Natural killer cell (primary cell): Measurements from ENCODE around the gene AIDA. TPM values are rescaled to one million over a fixed set of nuclear protein-coding genes. Genes with fewer than 3 reads are reported as not detected.
A peak's percentile ranks its signal among the peaks of the same experiment; 100 is the strongest.

Source experiments
- ATAC-seq, 3 donors: fragments of 150-1000 bp in 2 of 3; fragments of 200-7000 bp in 1 of 3; cut with Tn5 transposase; 1 replicate in 1 of 3; 2 replicates in 2 of 3; pipeline ENCODE4 v1.10.0; 2021; ENCODE audit warnings: mild to moderate bottlenecking in 2 of 3, moderate library complexity in 2 of 3
- DNase-seq, 2 donors: peaks; one replicate each; pipeline versions ENCODE4 v3.0.0 to v3.0.0-alpha.2; 2013 to 2021; ENCODE audit warnings: mixed read lengths in 1 of 2
- H3K27ac ChIP-seq: one replicate; pipeline ENCODE4 v1.5.1; 2013; ENCODE audit warnings: mild to moderate bottlenecking, low read length
- H3K27me3 ChIP-seq: one replicate; pipeline ENCODE4 v1.6.1; 2013; ENCODE audit warnings: low read length; ENCODE audit not compliant: control insufficient read depth, insufficient read depth
- H3K36me3 ChIP-seq: one replicate; pipeline ENCODE4 v1.6.1; 2013; ENCODE audit warnings: low read length; ENCODE audit not compliant: control insufficient read depth, insufficient read depth
- H3K4me1 ChIP-seq: one replicate; pipeline ENCODE4 v1.6.1; 2013; ENCODE audit warnings: low read length; ENCODE audit not compliant: control insufficient read depth, insufficient read depth
- H3K4me3 ChIP-seq: one replicate; pipeline ENCODE4 v1.5.1; 2013; ENCODE audit warnings: low read length
- H3K9me3 ChIP-seq: one replicate; pipeline ENCODE4 v1.6.1; 2013; ENCODE audit warnings: low read length; ENCODE audit not compliant: control insufficient read depth, insufficient read depth
- H3K27ac Mint-ChIP-seq, 2 donors: one replicate each; pipeline ENCODE4 v1.8.0; 2022; ENCODE audit warnings: mild to moderate bottlenecking in 2 of 2, mixed read lengths in 2 of 2, moderate library complexity in 1 of 2
- H3K27me3 Mint-ChIP-seq, 2 donors: one replicate each; pipeline ENCODE4 v1.8.0; 2022; ENCODE audit warnings: low read depth in 2 of 2, mixed read lengths in 2 of 2
- H3K36me3 Mint-ChIP-seq: one replicate; pipeline ENCODE4 v1.8.0; 2022; ENCODE audit warnings: mixed read lengths
- H3K4me1 Mint-ChIP-seq, 2 donors: one replicate each; pipeline ENCODE4 v1.8.0; 2022; ENCODE audit warnings: mixed read lengths in 2 of 2
- H3K4me3 Mint-ChIP-seq: one replicate; pipeline ENCODE4 v1.8.0; 2022; ENCODE audit warnings: mild to moderate bottlenecking, moderate library complexity, mixed read lengths
- H3K9me3 Mint-ChIP-seq, 2 donors: one replicate each; pipeline ENCODE4 v1.8.0; 2022; ENCODE audit warnings: mixed read lengths in 2 of 2
- CTCF ChIP-seq: fragments of 200-600 bp; IDR thresholded peaks from one replicate; pipeline ENCODE4 v1.8.0; 2022; ENCODE audit warnings: antibody characterized with exemption
- WGBS: methylation state at CpG from one replicate; pipeline ENCODE4 v1.1.7; 2013; ENCODE audit warnings: missing lambda C conversion rate; ENCODE audit not compliant: insufficient coverage; 5-methylcytosine and 5-hydroxymethylcytosine counted together
- intact Hi-C: fragments of 100-400 bp; cut with micrococcal nuclease; formaldehyde crosslinking; loops from one replicate; pipeline ENCODE4 v1.14.2; 2022
- total RNA-seq, 4 donors: library from RNA; stranded (reverse); fragments of 120-200 nt in 1 of 4; gene quantifications; one replicate each; pipeline versions ENCODE4 v1.2.3 to v1.2.4, GENCODE V29; 2013 to 2022

AIDA gene
- total RNA-seq, 3 donors from 2014 or later (not counting 1 experiment from before 2014, with no cell fraction given) = 29.7 to 37.2 (median 33.7) TPM

GRCh38 chr1:222697826-222698225 is 14.5 kb downstream of the AIDA start:
- no peak overlapping the region for H3K4me3 Mint-ChIP-seq
- ATAC-seq = no peak
- 100% methylated on average over 1 of the region's 2 CpGs for WGBS
- H3K9me3 Mint-ChIP-seq = no peaks in the 10 kb centered on the region
- intact Hi-C loops = no loop called here
- H3K27me3 ChIP-seq = no peaks in the 10 kb centered on the region
- no peak overlapping the region for H3K27ac ChIP-seq
- no peak for DNase-seq
- H3K4me1 Mint-ChIP-seq = peaks cover 19 to 24% of the 10 kb centered on the region in 2 donors
- peaks cover 41% of the 10 kb centered on the region for H3K36me3 ChIP-seq
- no peak overlapping the region for H3K27ac Mint-ChIP-seq
- H3K36me3 Mint-ChIP-seq = peaks cover 7% of the 10 kb centered on the region
- peaks cover 4% of the 10 kb centered on the region for H3K4me1 ChIP-seq
- H3K27me3 Mint-ChIP-seq = no peaks in the 10 kb centered on the region
- no peaks in the 10 kb centered on the region for H3K9me3 ChIP-seq
- no peak for TF ChIP-seq CTCF
- no peak overlapping the region for H3K4me3 ChIP-seq

DNA sequence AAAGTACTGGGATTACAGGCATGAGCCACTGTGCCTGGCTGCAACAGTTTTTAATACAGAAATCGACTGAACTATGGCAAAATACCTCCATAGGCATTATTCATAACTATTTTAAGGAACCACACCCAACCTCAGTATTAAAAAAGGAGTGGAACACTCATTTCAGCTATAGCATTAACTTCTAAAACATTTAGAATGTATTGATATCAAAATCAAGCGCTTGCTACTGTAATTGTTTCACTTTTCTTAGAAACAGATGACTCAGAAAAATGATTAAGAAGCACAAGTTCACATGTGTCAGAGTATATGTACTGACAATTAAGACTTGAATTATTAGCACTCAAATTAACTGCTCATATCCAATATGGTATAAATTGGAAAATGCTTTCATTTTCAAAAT is 15.1 kb downstream of the AIDA start:
- DNase-seq = no peak
- Histone ChIP-seq H3K27ac (no peak overlapping the region), H3K27me3 (no peaks in the 10 kb centered on the region), H3K36me3 (peaks cover 36% of the 10 kb centered on the region), H3K4me3 (no peak overlapping the region), H3K9me3 (no peaks in the 10 kb centered on the region), H3K4me1 (peaks cover 4% of the 10 kb centered on the region)
- no peak for ATAC-seq
- Mint-ChIP-seq H3K9me3 (no peaks in the 10 kb centered on the region), H3K27ac (no peak overlapping the region), H3K4me3 (no peak overlapping the region), H3K4me1 (peaks cover 24 to 25% of the 10 kb centered on the region in 2 donors), H3K27me3 (no peaks in the 10 kb centered on the region), H3K36me3 (peaks cover under 1% of the 10 kb centered on the region)
- no peak for TF ChIP-seq CTCF
- intact Hi-C loops = no loop called here
- 91% methylated on average over 1 of the region's 2 CpGs for WGBS

DNA sequence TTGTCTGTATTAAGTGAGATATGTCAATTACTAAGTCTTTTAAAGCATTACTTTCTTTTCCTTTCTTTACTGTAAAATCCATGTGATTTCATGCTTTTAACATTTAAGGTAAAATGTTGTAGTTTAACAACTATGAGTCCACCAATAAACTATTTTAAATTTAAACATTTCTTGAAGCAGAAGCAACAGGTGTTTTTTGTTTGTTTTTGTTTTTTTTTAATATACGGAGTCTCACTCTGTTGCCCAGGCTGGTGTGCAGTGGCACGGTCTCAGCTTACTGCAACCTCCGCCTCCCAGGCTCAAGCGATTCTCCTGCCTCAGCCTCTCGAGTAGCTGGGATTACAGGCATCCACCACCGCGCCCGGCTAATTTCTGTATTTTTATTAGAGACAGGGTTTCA is 15.6 kb downstream of the AIDA start:
- Mint-ChIP-seq H3K4me1 (peaks cover 24 to 25% of the 10 kb centered on the region in 2 donors), H3K9me3 (no peaks in the 10 kb centered on the region), H3K4me3 (no peak overlapping the region), H3K27ac (no peak overlapping the region), H3K27me3 (no peaks in the 10 kb centered on the region), H3K36me3 (no peaks in the 10 kb centered on the region)
- intact Hi-C loops = no loop called here
- DNase-seq = no peak
- Histone ChIP-seq H3K27me3 (no peaks in the 10 kb centered on the region), H3K9me3 (no peaks in the 10 kb centered on the region), H3K4me3 (no peak overlapping the region), H3K27ac (no peak overlapping the region), H3K36me3 (peaks cover 33% of the 10 kb centered on the region), H3K4me1 (peaks cover 4% of the 10 kb centered on the region)
- no peak for ATAC-seq
- over 99% methylated on average over 8 of the region's 8 CpGs for WGBS
- TF ChIP-seq CTCF = no peak

DNA sequence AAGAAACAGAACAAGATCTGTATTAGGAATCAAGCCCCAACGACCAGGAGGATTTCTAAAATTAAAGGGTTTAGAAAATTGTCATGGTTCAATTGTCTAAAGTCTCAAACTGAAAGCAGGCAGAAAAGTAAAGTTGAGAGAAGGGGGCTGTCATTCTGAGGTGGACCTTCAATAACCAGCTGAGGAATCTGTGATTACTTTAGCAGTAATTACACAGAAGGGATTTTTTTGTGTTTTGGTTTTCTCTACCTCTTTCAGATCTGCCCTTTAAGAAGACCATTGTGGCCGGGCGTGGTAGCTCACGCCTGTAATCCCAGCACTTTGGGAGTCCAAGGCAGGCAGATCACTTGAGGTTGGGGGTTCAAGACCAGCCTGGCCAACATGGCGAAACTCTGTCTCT is 17.4 kb downstream of the AIDA start:
- WGBS = 82% methylated on average over 5 of the region's 5 CpGs
- intact Hi-C loops = no loop called here
- no peaks in the 10 kb centered on the region for H3K27me3 ChIP-seq
- DNase-seq (no peak), ATAC-seq (no peak)
- no peaks in the 10 kb centered on the region for H3K27me3 Mint-ChIP-seq
- H3K4me1 Mint-ChIP-seq = peaks cover 24 to 30% of the 10 kb centered on the region in 2 donors
- no peaks in the 10 kb centered on the region for H3K36me3 Mint-ChIP-seq
- TF ChIP-seq CTCF = no peak
- H3K9me3 ChIP-seq = no peaks in the 10 kb centered on the region
- no peak overlapping the region for H3K27ac ChIP-seq
- no peak overlapping the region for H3K4me3 Mint-ChIP-seq
- H3K4me3 ChIP-seq = no peak overlapping the region
- peaks cover 4% of the 10 kb centered on the region for H3K4me1 ChIP-seq
- no peaks in the 10 kb centered on the region for H3K9me3 Mint-ChIP-seq
- H3K36me3 ChIP-seq = peaks cover 30% of the 10 kb centered on the region
- H3K27ac Mint-ChIP-seq = peak overlapping the region in 1 of 2 donors; percentile 13
